Suprapubic skin (tissue), 4 donors: ENCODE data around the gene TXNRD3. TPM values are rescaled to one million over a fixed set of nuclear protein-coding genes. Genes with fewer than 3 reads are reported as not detected.
"Not testable (repeated sequence)": the region's sequence is repeated elsewhere in the genome, so short reads cannot be mapped to it uniquely, and the experiment has no call there.

Experiments
- DNase-seq, 2 donors: peaks; one replicate each; pipeline ENCODE4 v3.0.0-alpha.2; 2019; ENCODE audit warnings: low spot score in 2 of 2
- H3K27ac ChIP-seq: fragments of 200-600 bp; sonication (generic); one replicate; pipeline ENCODE4 v1.5.1; 2019
- H3K27me3 ChIP-seq: fragments of 200-600 bp; sonication (generic); one replicate; pipeline ENCODE4 v1.5.1; 2019
- H3K36me3 ChIP-seq: fragments of 200-600 bp; sonication (generic); one replicate; pipeline ENCODE4 v1.5.1; 2019
- H3K4me1 ChIP-seq: fragments of 200-600 bp; sonication (generic); one replicate; pipeline ENCODE4 v1.5.1; 2019
- H3K4me3 ChIP-seq: fragments of 200-600 bp; sonication (generic); one replicate; pipeline ENCODE4 v1.5.1; 2019; ENCODE audit warnings: mild to moderate bottlenecking
- H3K9me3 ChIP-seq: fragments of 200-600 bp; sonication (generic); one replicate; pipeline ENCODE4 v1.5.1; 2019
- CTCF ChIP-seq, 2 donors: fragments of 200-600 bp in 1 of 2; fragments of 450-650 bp in 1 of 2; sonication (generic) in 1 of 2; IDR thresholded peaks; one replicate each; pipeline ENCODE4 v1.5.1; 2016 to 2019; ENCODE audit warnings: antibody characterized with exemption in 2 of 2, mild to moderate bottlenecking in 1 of 2, moderate library complexity in 1 of 2
- EP300 ChIP-seq: sonication (generic); formaldehyde crosslinking; IDR thresholded peaks from one replicate; pipeline ENCODE4 v1.6.1; 2017; ENCODE audit warnings: antibody characterized with exemption
- POLR2A ChIP-seq, 2 donors: fragments of 450-650 bp; IDR thresholded peaks; one replicate each; pipeline ENCODE4 v1.6.1; 2017; ENCODE audit warnings: antibody characterized with exemption in 2 of 2, mild to moderate bottlenecking in 2 of 2, moderate library complexity in 2 of 2
- POLR2AphosphoS5 ChIP-seq, 3 donors: sonication (generic); formaldehyde crosslinking; IDR thresholded peaks; one replicate each; pipeline ENCODE4 v1.6.1; 2017; ENCODE audit warnings: antibody characterized with exemption in 3 of 3
- WGBS: methylation state at CpG from one replicate; pipeline ENCODE4 v1.1.5; 2018; 5-methylcytosine and 5-hydroxymethylcytosine counted together
- total RNA-seq, 4 donors: library from RNA; depleted of rRNA; stranded (reverse); fragments of >200 nt; gene quantifications; one replicate each; pipeline ENCODE4 v1.1.0, GENCODE V29; 2016

The TXNRD3 gene
- total RNA-seq, 4 donors from 2014 or later = 7.4 to 14.0 (median 11.3) TPM

GRCh38 chr3:126604691-126605090 lies 50.2 kb downstream of the TXNRD3 start:
- TF ChIP-seq CTCF (IDR thresholded peaks at IDR 0.05) (no peak), POLR2A (IDR thresholded peaks at IDR 0.05) (no peak), EP300 (no peak), POLR2AphosphoS5 (IDR thresholded peaks at IDR 0.05) (no peak)
- WGBS = 96% methylated on average over 6 of the region's 6 CpGs
- Histone ChIP-seq H3K9me3 (no peaks in the 10 kb centered on the region), H3K4me3 (no peak overlapping the region), H3K36me3 (peaks cover 50% of the 10 kb centered on the region), H3K27me3 (no peaks in the 10 kb centered on the region), H3K4me1 (no peaks in the 10 kb centered on the region), H3K27ac (no peak overlapping the region)
- no peak for DNase-seq

DNA sequence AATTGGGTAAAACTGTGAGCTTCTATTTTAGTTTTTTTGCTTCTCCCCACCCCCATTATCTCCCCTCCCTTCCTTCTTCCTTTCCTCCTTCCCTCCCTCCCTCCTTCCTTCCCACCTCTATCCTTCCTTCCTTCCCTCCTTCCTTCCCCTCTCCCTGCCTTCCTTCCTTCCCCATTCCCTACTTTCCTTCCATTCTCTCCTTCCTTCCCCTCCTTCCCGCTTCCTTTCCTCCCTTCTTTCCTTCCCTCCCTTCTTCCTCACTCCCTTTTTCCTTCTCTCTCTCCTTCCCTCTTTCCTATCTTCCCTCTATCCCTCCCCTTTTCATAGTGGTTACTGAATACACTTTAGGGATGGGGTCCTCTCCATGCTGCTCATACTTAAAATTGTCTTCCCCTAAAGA lies 55.8 kb downstream of the TXNRD3 start:
- no peak overlapping the region for H3K27ac ChIP-seq
- no peaks in the 10 kb centered on the region for H3K4me1 ChIP-seq
- WGBS = 0% methylated on average over 1 of the region's 1 CpG
- H3K9me3 ChIP-seq = peaks cover 3% of the 10 kb centered on the region
- H3K27me3 ChIP-seq = no peaks in the 10 kb centered on the region
- DNase-seq = no peak
- peaks cover under 1% of the 10 kb centered on the region for H3K36me3 ChIP-seq
- TF ChIP-seq POLR2A (IDR thresholded peaks at IDR 0.05) (no peak), EP300 (no peak), CTCF (IDR thresholded peaks at IDR 0.05) (no peak), POLR2AphosphoS5 (IDR thresholded peaks at IDR 0.05) (no peak)
- H3K4me3 ChIP-seq = no peak overlapping the region

- WGBS = 97% methylated on average over 4 of the region's 4 CpGs
- not testable (repeated sequence) for H3K27me3 ChIP-seq, H3K4me3 ChIP-seq, H3K4me1 ChIP-seq, H3K36me3 ChIP-seq, DNase-seq, H3K9me3 ChIP-seq, H3K27ac ChIP-seq
Observed at GRCh38 chr3:126595479-126595878, 59.4 kb downstream of the TXNRD3 start.

GRCh38 chr3:126591515-126591914 lies 63.4 kb downstream of the TXNRD3 start:
- not testable (repeated sequence) for H3K36me3 ChIP-seq, H3K9me3 ChIP-seq, H3K27me3 ChIP-seq, DNase-seq, H3K4me3 ChIP-seq, H3K27ac ChIP-seq, H3K4me1 ChIP-seq
- WGBS = 61% methylated on average over 5 of the region's 5 CpGs

- WGBS = 61% methylated on average over 4 of the region's 4 CpGs
Observed at GRCh38 chr3:126582311-126582710, 72.6 kb downstream of the TXNRD3 start.

DNA sequence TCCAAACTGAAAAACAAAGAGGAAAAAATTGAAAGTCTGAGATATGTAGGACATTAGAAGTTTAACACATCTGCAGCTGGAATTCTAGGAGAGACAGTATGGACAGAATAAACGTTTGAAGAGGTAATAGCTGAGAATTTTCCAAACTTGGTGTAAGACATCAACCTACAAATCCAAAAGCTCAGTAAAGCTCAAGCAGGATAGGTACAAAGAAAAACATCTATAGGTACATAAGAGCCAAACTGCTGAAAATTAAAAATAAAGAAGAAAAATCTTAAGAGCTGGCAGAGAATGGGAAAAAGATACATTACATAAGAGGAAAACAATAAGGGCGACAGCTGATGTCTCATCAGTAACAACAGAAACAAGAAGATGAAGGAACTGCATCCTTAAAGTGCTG lies 73.4 kb downstream of the TXNRD3 start:
- Histone ChIP-seq H3K9me3 (peaks cover 4% of the 10 kb centered on the region), H3K27me3 (no peaks in the 10 kb centered on the region), H3K4me3 (no peak overlapping the region), H3K27ac (no peak overlapping the region), H3K36me3 (no peaks in the 10 kb centered on the region), H3K4me1 (no peaks in the 10 kb centered on the region)
- DNase-seq = no peak
- WGBS = 86% methylated on average over 2 of the region's 2 CpGs
- no peak for TF ChIP-seq EP300
- TF ChIP-seq POLR2A (IDR thresholded peaks at IDR 0.05) = no peak

More at GRCh38 chr3:126582311-126582710, 72.6 kb downstream of the TXNRD3 start:
- no peaks in the 10 kb centered on the region for H3K36me3 ChIP-seq
- no peak overlapping the region for H3K27ac ChIP-seq
- no peaks in the 10 kb centered on the region for H3K27me3 ChIP-seq
- no peak for DNase-seq
- TF ChIP-seq POLR2AphosphoS5 (IDR thresholded peaks at IDR 0.05) (no peak), POLR2A (IDR thresholded peaks at IDR 0.05) (no peak), EP300 (no peak), CTCF (IDR thresholded peaks at IDR 0.05) (no peak)
- no peak overlapping the region for H3K4me3 ChIP-seq
- peaks cover 4% of the 10 kb centered on the region for H3K9me3 ChIP-seq
- no peaks in the 10 kb centered on the region for H3K4me1 ChIP-seq

DNA sequence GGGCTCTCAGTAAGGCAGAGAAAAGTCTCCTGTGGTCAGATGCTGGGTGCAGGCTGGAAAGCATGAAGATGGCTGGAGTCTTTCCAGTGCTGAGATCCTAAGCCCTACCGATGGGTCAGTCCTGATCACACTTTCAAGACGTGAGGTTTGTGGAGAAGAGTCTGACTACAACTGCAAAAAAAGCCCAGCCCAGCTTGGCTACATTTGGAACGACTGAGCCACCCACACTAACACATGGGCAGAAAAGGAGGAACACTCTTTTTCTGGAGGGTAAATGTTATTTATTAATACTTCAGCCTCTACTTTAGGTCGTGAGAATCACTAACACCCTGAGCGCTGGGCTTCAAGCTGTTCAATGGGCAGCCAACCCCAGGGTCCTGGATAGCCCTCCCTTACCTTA lies 74.2 kb downstream of the TXNRD3 start:
- Histone ChIP-seq H3K4me1 (no peaks in the 10 kb centered on the region), H3K4me3 (no peak overlapping the region), H3K36me3 (no peaks in the 10 kb centered on the region), H3K27me3 (no peaks in the 10 kb centered on the region), H3K27ac (no peak overlapping the region), H3K9me3 (peaks cover 4% of the 10 kb centered on the region)
- WGBS = 63% methylated on average over 5 of the region's 5 CpGs
- no peak for DNase-seq
- TF ChIP-seq CTCF (IDR thresholded peaks at IDR 0.05) (no peak), EP300 (no peak), POLR2A (IDR thresholded peaks at IDR 0.05) (no peak), POLR2AphosphoS5 (IDR thresholded peaks at IDR 0.05) (no peak)
